Fibroblast of pulmonary artery (primary cell): ENCODE data around the gene ZGRF1.
"Not testable (repeated sequence)": the region's sequence is repeated elsewhere in the genome, so short reads cannot be mapped to it uniquely, and the experiment has no call there.

ENCODE experiments used
- DNase-seq: peaks from one replicate; pipeline ENCODE4 v3.0.0-alpha.2; 2010; ENCODE audit warnings: low read depth
- H3K4me3 ChIP-seq: replicated peaks from 2 replicates; pipeline ENCODE4 v1.5.1; 2011; ENCODE audit warnings: low read depth, mild to moderate bottlenecking, control low read depth, low read length, moderate library complexity
- TF ChIP-seq, protein P1 (sequence below): IDR thresholded peaks from 2 replicates; pipeline ENCODE4 v1.5.1; 2011; ENCODE audit warnings: mild to moderate bottlenecking, control low read depth, low read length, inconsistent platforms; ENCODE audit errors: missing control alignments

ZGRF1 gene

GRCh38 chr4:112637552-112637866 lies 800 bp upstream of the ZGRF1 start:
- TF ChIP-seq, protein P1, sequence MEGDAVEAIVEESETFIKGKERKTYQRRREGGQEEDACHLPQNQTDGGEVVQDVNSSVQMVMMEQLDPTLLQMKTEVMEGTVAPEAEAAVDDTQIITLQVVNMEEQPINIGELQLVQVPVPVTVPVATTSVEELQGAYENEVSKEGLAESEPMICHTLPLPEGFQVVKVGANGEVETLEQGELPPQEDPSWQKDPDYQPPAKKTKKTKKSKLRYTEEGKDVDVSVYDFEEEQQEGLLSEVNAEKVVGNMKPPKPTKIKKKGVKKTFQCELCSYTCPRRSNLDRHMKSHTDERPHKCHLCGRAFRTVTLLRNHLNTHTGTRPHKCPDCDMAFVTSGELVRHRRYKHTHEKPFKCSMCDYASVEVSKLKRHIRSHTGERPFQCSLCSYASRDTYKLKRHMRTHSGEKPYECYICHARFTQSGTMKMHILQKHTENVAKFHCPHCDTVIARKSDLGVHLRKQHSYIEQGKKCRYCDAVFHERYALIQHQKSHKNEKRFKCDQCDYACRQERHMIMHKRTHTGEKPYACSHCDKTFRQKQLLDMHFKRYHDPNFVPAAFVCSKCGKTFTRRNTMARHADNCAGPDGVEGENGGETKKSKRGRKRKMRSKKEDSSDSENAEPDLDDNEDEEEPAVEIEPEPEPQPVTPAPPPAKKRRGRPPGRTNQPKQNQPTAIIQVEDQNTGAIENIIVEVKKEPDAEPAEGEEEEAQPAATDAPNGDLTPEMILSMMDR, result no peak
- DNase-seq, result no peak

DNA sequence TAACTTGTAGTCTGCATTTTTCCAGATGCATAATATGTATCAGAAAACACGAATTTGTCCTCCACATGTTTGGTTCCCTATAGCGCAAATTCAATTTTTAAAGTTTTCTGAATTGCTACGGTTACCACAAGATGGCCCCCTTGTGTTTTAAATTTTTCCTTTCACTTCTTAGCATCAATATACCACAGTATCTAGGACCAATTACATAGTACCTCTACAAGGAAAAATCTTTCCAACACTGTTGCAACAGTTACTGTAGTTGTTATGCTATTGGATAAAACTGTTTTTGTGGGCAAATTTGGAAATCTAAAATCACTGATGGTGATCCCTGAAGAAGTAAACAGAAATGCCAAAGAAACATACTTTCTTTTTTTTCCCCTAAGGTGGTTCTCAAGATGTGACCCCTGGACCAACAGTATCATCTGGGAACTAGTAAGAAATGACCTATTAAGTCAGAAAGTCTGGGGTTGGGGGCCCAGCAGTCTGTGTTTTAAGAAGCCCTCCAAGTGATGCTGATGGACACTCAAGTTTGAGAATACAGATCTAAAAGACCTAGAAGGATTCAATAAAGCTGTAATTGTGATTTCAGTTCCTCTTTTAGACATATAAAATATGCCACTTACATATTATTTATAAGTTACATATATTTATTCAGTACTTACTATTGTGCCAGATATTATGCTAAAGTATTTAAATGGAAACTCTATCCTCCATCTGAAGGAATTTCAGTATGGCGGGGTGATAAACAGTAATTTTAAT lies 3.1 kb downstream of the ZGRF1 start:
- TF ChIP-seq, protein P1, result peak; percentile 44
- DNase-seq, result peak; percentile 71
- H3K4me3 ChIP-seq, result no peak overlapping the region

More at GRCh38 chr4:112637552-112637866, 800 bp upstream of the ZGRF1 start:
- peak overlapping the region; percentile 84 for H3K4me3 ChIP-seq

GRCh38 chr4:112626228-112626627 lies 10.5 kb downstream of the ZGRF1 start:
- no peak for DNase-seq
- TF ChIP-seq, protein P1, result no peak

DNA sequence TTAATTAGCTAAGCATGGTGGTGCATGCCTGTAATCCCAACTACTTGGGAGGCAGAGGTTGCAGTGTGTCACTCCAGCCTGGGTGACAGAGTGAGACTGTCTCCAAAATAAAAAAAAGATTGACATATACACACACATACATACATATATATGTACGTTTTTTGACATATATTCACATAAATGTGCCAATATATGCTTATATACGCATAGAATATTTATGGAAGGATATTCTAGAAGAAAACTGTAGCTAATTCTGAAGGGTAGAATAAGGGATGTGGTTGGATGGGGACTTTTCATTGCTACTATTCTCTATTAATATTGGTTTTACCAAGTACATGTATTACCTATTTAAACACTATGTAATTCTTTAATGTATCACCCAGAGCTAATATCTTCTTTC lies 19.7 kb downstream of the ZGRF1 start:
- TF ChIP-seq, protein P1, result no peak

More at GRCh38 chr4:112626228-112626627, 10.5 kb downstream of the ZGRF1 start:
- H3K4me3 ChIP-seq, result no peak overlapping the region

GRCh38 chr4:112612814-112613213 lies 23.9 kb downstream of the ZGRF1 start:
- not testable (repeated sequence) for H3K4me3 ChIP-seq, DNase-seq

More for the DNA sequence above, 19.7 kb downstream of the ZGRF1 start:
- DNase-seq, result no peak
- no peak overlapping the region for H3K4me3 ChIP-seq

- DNase-seq, result peak; percentile 76
- TF ChIP-seq, protein P1, result peak; percentile 79
- H3K4me3 ChIP-seq, result no peak overlapping the region
These were observed 32.1 kb downstream of the ZGRF1 start for GRCh38 chr4:112604589-112604988.

DNA sequence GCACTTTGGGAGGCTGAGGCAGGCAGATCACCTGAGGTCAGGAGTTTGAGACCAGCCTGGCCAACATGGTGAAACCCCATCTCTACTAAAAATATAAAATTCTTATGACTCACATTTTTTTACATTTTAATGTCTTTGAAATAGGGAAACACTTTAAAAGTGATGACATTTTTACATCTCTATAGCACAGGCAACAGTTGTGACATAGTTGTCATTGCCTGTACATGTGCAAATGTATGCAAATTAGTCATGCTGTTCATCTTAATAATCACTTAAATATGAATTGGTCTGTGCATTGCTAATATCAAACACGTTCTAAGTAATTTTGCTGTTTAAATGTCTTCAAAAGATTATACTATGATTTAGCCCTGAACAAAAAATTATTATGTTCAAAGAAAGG lies 41.7 kb downstream of the ZGRF1 start:
- TF ChIP-seq, protein P1, result no peak

More for the DNA sequence above, 41.7 kb downstream of the ZGRF1 start:
- H3K4me3 ChIP-seq, result no peak overlapping the region
- DNase-seq, result no peak
